ENCODE measurements around the gene CDC42EP3. TPM values are rescaled to one million over a fixed set of nuclear protein-coding genes. Genes with fewer than 3 reads are reported as not detected.

The CDC42EP3 gene
- total RNA-seq, 3 donors from 2014 or later, result 19.5 to 35.7 (median 35.7) TPM

GRCh38 chr2:37645836-37646235, 25.6 kb downstream of the CDC42EP3 start:
- Histone ChIP-seq H3K36me3 (no peaks in the 10 kb centered on the region), H3K9me3 (no peaks in the 10 kb centered on the region), H3K27ac (peak overlapping the region in 1 of 2 donors; percentile 58), H3K4me3 (no peak overlapping the region), H3K4me1 (no peaks in the 10 kb centered on the region), H3K27me3 (no peaks in the 10 kb centered on the region)
- DNase-seq (ENCODE audit: low spot score in 2 of 2), result no peak
- intact Hi-C loops (cut with DNase I; ENCODE audit: low total_unique reads), result no loop called here
- TF ChIP-seq CTCF (IDR thresholded peaks at IDR 0.05) (no peak), POLR2A (IDR thresholded peaks at IDR 0.05) (no peak), POLR2AphosphoS5 (IDR thresholded peaks at IDR 0.05) (no peak)

- TF ChIP-seq POLR2AphosphoS5 (IDR thresholded peaks at IDR 0.05) (no peak), CTCF (IDR thresholded peaks at IDR 0.05) (no peak), POLR2A (IDR thresholded peaks at IDR 0.05) (no peak)
- H3K36me3 ChIP-seq, result no peaks in the 10 kb centered on the region
- H3K4me3 ChIP-seq, result no peak overlapping the region
- DNase-seq (ENCODE audit: low spot score in 2 of 2), result no peak
- H3K27ac ChIP-seq, result no peak overlapping the region
- no peaks in the 10 kb centered on the region for H3K27me3 ChIP-seq
- intact Hi-C loops (cut with DNase I; ENCODE audit: low total_unique reads), result no loop called here
- H3K4me1 ChIP-seq, result no peaks in the 10 kb centered on the region
- H3K9me3 ChIP-seq, result no peaks in the 10 kb centered on the region
Observed at GRCh38 chr2:37645362-37645761, 26.1 kb downstream of the CDC42EP3 start.

- H3K27ac ChIP-seq, result no peak overlapping the region
- DNase-seq (ENCODE audit: low spot score in 2 of 2), result no peak
- no peaks in the 10 kb centered on the region for H3K27me3 ChIP-seq
- no peak overlapping the region for H3K4me3 ChIP-seq
- TF ChIP-seq CTCF (IDR thresholded peaks at IDR 0.05) (no peak), POLR2AphosphoS5 (IDR thresholded peaks at IDR 0.05) (no peak), POLR2A (IDR thresholded peaks at IDR 0.05) (no peak)
- no peaks in the 10 kb centered on the region for H3K9me3 ChIP-seq
- intact Hi-C loops (cut with DNase I; ENCODE audit: low total_unique reads), result no loop called here
- H3K36me3 ChIP-seq, result no peaks in the 10 kb centered on the region
- H3K4me1 ChIP-seq, result no peaks in the 10 kb centered on the region
Observed at GRCh38 chr2:37644191-37644590, 27.3 kb downstream of the CDC42EP3 start.

GRCh38 chr2:37643730-37644078, 27.7 kb downstream of the CDC42EP3 start:
- TF ChIP-seq CTCF (IDR thresholded peaks at IDR 0.05) (no peak), POLR2A (IDR thresholded peaks at IDR 0.05) (no peak), POLR2AphosphoS5 (IDR thresholded peaks at IDR 0.05) (no peak)
- H3K4me3 ChIP-seq, result no peak overlapping the region
- intact Hi-C loops (cut with DNase I; ENCODE audit: low total_unique reads), result no loop called here
- no peaks in the 10 kb centered on the region for H3K36me3 ChIP-seq
- no peak overlapping the region for H3K27ac ChIP-seq
- no peak for DNase-seq (ENCODE audit: low spot score in 2 of 2)
- H3K27me3 ChIP-seq, result no peaks in the 10 kb centered on the region
- H3K4me1 ChIP-seq, result no peaks in the 10 kb centered on the region
- H3K9me3 ChIP-seq, result no peaks in the 10 kb centered on the region

GRCh38 chr2:37642907-37643729, 28.3 kb downstream of the CDC42EP3 start:
- H3K36me3 ChIP-seq, result no peaks in the 10 kb centered on the region
- H3K9me3 ChIP-seq, result no peaks in the 10 kb centered on the region
- TF ChIP-seq POLR2A (IDR thresholded peaks at IDR 0.05) (no peak), CTCF (IDR thresholded peaks at IDR 0.05) (no peak), POLR2AphosphoS5 (IDR thresholded peaks at IDR 0.05) (no peak)
- H3K4me1 ChIP-seq, result no peaks in the 10 kb centered on the region
- intact Hi-C loops (cut with DNase I; ENCODE audit: low total_unique reads), result no loop called here
- H3K4me3 ChIP-seq, result no peak overlapping the region
- no peak for DNase-seq (ENCODE audit: low spot score in 2 of 2)
- H3K27me3 ChIP-seq, result no peaks in the 10 kb centered on the region
- H3K27ac ChIP-seq, result no peak overlapping the region
